A549 (cell line): Measurements from ENCODE around the gene ARHGDIA. TPM values are rescaled to one million over a fixed set of nuclear protein-coding genes. Genes with fewer than 3 reads are reported as not detected.
A peak's percentile ranks its signal among the peaks of the same experiment; 100 is the strongest.

Experiments used
- ATAC-seq, 2 experiments: fragments of 200-7000 bp in 1 of 2; fragments of >200 bp in 1 of 2; cut with Nextera tagmentation in 1 of 2; cut with Tn5 transposase in 1 of 2; 3 replicates each; pipeline versions ENCODE4 v1.8.0 to v1.9.1; 2018 to 2020; ENCODE audit warnings: mild to moderate bottlenecking in 1 of 2, moderate library complexity in 1 of 2
- CTCF ChIA-PET: fragments of 300-600 bp; sonication (Branson Sonifier 250); formaldehyde crosslinking; extraction: SDS; loops from one replicate; lab custom pipeline; 2021; ENCODE audit warnings: antibody characterized with exemption, inconsistent platforms; lab: Yijun Ruan, JAX
- POLR2A ChIA-PET: fragments of 350-600 bp; formaldehyde crosslinking; extraction: SDS; loops from one replicate; lab custom pipeline; 2021; ENCODE audit warnings: antibody characterized with exemption, inconsistent platforms; lab: Yijun Ruan, JAX
- DNase-seq, 2 experiments: peaks; one replicate each; pipeline versions ENCODE4 v3.0.0 to v3.0.0-alpha.2; 2011 to 2016; ENCODE audit warnings: low read depth in 1 of 2, low spot score in 1 of 2
- FAIRE-seq: peaks from 2 replicates; lab custom pipeline; 2011; peaks lifted over from hg19 to GRCh38; lab: Jason Lieb, UNC
- H3K27ac ChIP-seq, 2 experiments: fragments of >200 bp; sonication (Bioruptor Twin); formaldehyde crosslinking; 3 replicates each; pipeline ENCODE4 v1.5.1; 2016 to 2017
- H3K4me1 ChIP-seq: fragments of >200 bp; sonication (Bioruptor Twin); formaldehyde crosslinking; 3 replicates; pipeline ENCODE4 v1.6.1; 2016
- H3K4me2 ChIP-seq: fragments of >200 bp; sonication (Bioruptor Twin); formaldehyde crosslinking; 3 replicates; pipeline ENCODE4 v1.6.1; 2016
- H3K4me3 ChIP-seq: fragments of >200 bp; sonication (Bioruptor Twin); formaldehyde crosslinking; 3 replicates; pipeline ENCODE4 v1.5.1; 2016
- H3K9me3 ChIP-seq: fragments of >200 bp; sonication (Bioruptor Twin); formaldehyde crosslinking; 3 replicates; pipeline ENCODE4 v1.6.1; 2016
- BHLHE40 ChIP-seq: IDR thresholded peaks from 2 replicates; pipeline ENCODE4 v1.6.1; 2012; ENCODE audit warnings: low read depth, low read length, inconsistent platforms
- CHD2 ChIP-seq: fragments of 150-350 bp; IDR thresholded peaks from 2 replicates; pipeline ENCODE4 v1.6.1; 2014; ENCODE audit warnings: low read length; ENCODE audit not compliant: partially characterized antibody
- CHD4 ChIP-seq: fragments of 200-600 bp; sonication (generic); IDR thresholded peaks from 2 replicates; pipeline ENCODE4 v1.6.1; 2016; ENCODE audit warnings: antibody characterized with exemption, mild to moderate bottlenecking, borderline replicate concordance
- EP300 ChIP-seq, 2 experiments: fragments of >200 bp; sonication (Bioruptor Twin); formaldehyde crosslinking; IDR thresholded peaks; 2 replicates in 1 of 2; 3 replicates in 1 of 2; pipeline ENCODE4 v1.6.1; 2016 to 2017
- FOSL2 ChIP-seq, 2 experiments: fragments of 450-650 bp in 1 of 2; fragments of >200 bp in 1 of 2; sonication (Bioruptor Twin) in 1 of 2; formaldehyde crosslinking; IDR thresholded peaks; 2 replicates each; pipeline versions ENCODE4 v1.5.0 to v1.6.1; 2016 to 2020; ENCODE audit warnings: mild to moderate bottlenecking in 1 of 2, moderate library complexity in 1 of 2
- FOXS1 ChIP-seq: fragments of 250-450 bp; sonication (Bioruptor Pico); IDR thresholded peaks from 2 replicates; pipeline ENCODE4 v1.5.0; 2020; ENCODE audit warnings: mild to moderate bottlenecking, moderate library complexity
- GATA3 ChIP-seq: IDR thresholded peaks from 2 replicates; pipeline ENCODE4 v1.6.1; 2012; ENCODE audit warnings: borderline replicate concordance
- HDAC2 ChIP-seq: fragments of 200-600 bp; sonication (generic); IDR thresholded peaks from 2 replicates; pipeline ENCODE4 v1.6.1; 2016
- HEYL ChIP-seq: fragments of 250-450 bp; sonication (Bioruptor Pico); IDR thresholded peaks from 2 replicates; pipeline ENCODE4 v1.8.0; 2021; ENCODE audit warnings: mild to moderate bottlenecking, moderate library complexity
- HOXB5 ChIP-seq: fragments of 250-450 bp; sonication (Bioruptor Pico); IDR thresholded peaks from 2 replicates; pipeline ENCODE4 v1.5.0; 2020; ENCODE audit warnings: mild to moderate bottlenecking, moderate library complexity
- JUN ChIP-seq, 2 experiments: fragments of >200 bp; sonication (Bioruptor Twin); formaldehyde crosslinking; IDR thresholded peaks; 2 replicates in 1 of 2; 3 replicates in 1 of 2; pipeline ENCODE4 v1.6.1; 2016 to 2017
- KDM5A ChIP-seq: fragments of 200-600 bp; sonication (generic); IDR thresholded peaks from 2 replicates; pipeline ENCODE4 v1.6.1; 2016; ENCODE audit warnings: antibody characterized with exemption, mild to moderate bottlenecking
- MAZ ChIP-seq: fragments of 150-350 bp; IDR thresholded peaks from 2 replicates; pipeline ENCODE4 v1.6.1; 2014; ENCODE audit warnings: antibody characterized with exemption, low read depth, low read length, borderline replicate concordance
- MYC ChIP-seq: IDR thresholded peaks from 2 replicates; pipeline ENCODE4 v1.6.1; 2012; ENCODE audit warnings: mild to moderate bottlenecking, inconsistent platforms, low read length, improper control_type of control experiment, borderline replicate concordance
- NPAS2 ChIP-seq: fragments of 250-450 bp; sonication (Bioruptor Pico); IDR thresholded peaks from 2 replicates; pipeline ENCODE4 v1.8.0; 2022; ENCODE audit warnings: mild to moderate bottlenecking, moderate library complexity, borderline replicate concordance
- PHF8 ChIP-seq: fragments of 200-600 bp; sonication (generic); IDR thresholded peaks from 2 replicates; pipeline ENCODE4 v1.6.1; 2016; ENCODE audit warnings: low read depth, mild to moderate bottlenecking, antibody characterized with exemption, moderate library complexity, borderline replicate concordance
- POLR2A ChIP-seq: IDR thresholded peaks from 2 replicates; pipeline ENCODE4 v1.6.1; 2012; ENCODE audit warnings: mild to moderate bottlenecking, low read length
- RARB ChIP-seq: fragments of 250-450 bp; sonication (Bioruptor Pico); IDR thresholded peaks from 2 replicates; pipeline ENCODE4 v1.8.0; 2021; ENCODE audit warnings: mild to moderate bottlenecking, moderate library complexity
- TP53 ChIP-seq: fragments of 250-450 bp; sonication (Bioruptor Pico); IDR thresholded peaks from 2 replicates; pipeline ENCODE4 v1.5.0; 2021; ENCODE audit warnings: mild to moderate bottlenecking, moderate library complexity
- ZFP36 ChIP-seq: fragments of 450-650 bp; IDR thresholded peaks from 2 replicates; pipeline ENCODE4 v1.6.1; 2014; ENCODE audit warnings: borderline replicate concordance; ENCODE audit not compliant: partially characterized antibody
- ZNF302 ChIP-seq: fragments of 250-450 bp; sonication (Bioruptor Pico); IDR thresholded peaks from 2 replicates; pipeline ENCODE4 v1.9.0; 2021; ENCODE audit warnings: inconsistent platforms, mild to moderate bottlenecking, moderate library complexity
- ZSCAN20 ChIP-seq: fragments of 250-450 bp; sonication (Bioruptor Pico); IDR thresholded peaks from 2 replicates; pipeline ENCODE4 v1.8.0; 2022; ENCODE audit warnings: mild to moderate bottlenecking, moderate library complexity
- WGBS: methylation state at CpG from one replicate; pipeline ENCODE4 v1.1.6; 2017; ENCODE audit errors: missing lambda C conversion rate; 5-methylcytosine and 5-hydroxymethylcytosine counted together
- polyA plus RNA-seq, 4 experiments: library from polyadenylated mRNA; depleted of rRNA in 3 of 4; stranded (reverse); fragments of >200 nt; fragmentation: RNase III in 1 of 4; extraction: RNeasy Plus Mini Kit Qiagen cat#74134 plus additional on column Dnase treatment in 1 of 4; gene quantifications; 2 replicates in 3 of 4; 3 replicates in 1 of 4; pipeline ENCODE4 v1.2.3, GENCODE V29; 2011 to 2017
- TF ChIP-seq, protein P1 (sequence below): IDR thresholded peaks from 2 replicates; pipeline ENCODE4 v1.6.1; 2012; ENCODE audit warnings: low read depth, borderline replicate concordance
- TF ChIP-seq, protein P2 (sequence below): fragments of 450-650 bp; IDR thresholded peaks from 2 replicates; pipeline ENCODE4 v1.6.1; 2014; ENCODE audit warnings: antibody characterized with exemption
- TF ChIP-seq, protein P3 (sequence below): fragments of 200-600 bp; sonication (generic); IDR thresholded peaks from 2 replicates; pipeline ENCODE4 v1.6.1; 2016; ENCODE audit warnings: antibody characterized with exemption, mild to moderate bottlenecking, moderate library complexity
- TF ChIP-seq, protein P4 (sequence below): fragments of 250-450 bp; sonication (Bioruptor Pico); IDR thresholded peaks from 2 replicates; pipeline ENCODE4 v1.5.0; 2020; ENCODE audit warnings: low read depth, mild to moderate bottlenecking, moderate library complexity
- TF ChIP-seq, protein P5 (sequence below): fragments of 250-450 bp; sonication (Bioruptor Pico); IDR thresholded peaks from 2 replicates; pipeline ENCODE4 v1.5.0; 2021; ENCODE audit warnings: mild to moderate bottlenecking, moderate library complexity, borderline replicate concordance
- TF ChIP-seq, protein P6 (sequence below): IDR thresholded peaks from 2 replicates; pipeline ENCODE4 v1.6.1; 2012
- TF ChIP-seq, protein P7 (sequence below): fragments of >200 bp; sonication (Bioruptor Twin); formaldehyde crosslinking; IDR thresholded peaks from 3 replicates; pipeline ENCODE4 v1.6.1; 2016

The ARHGDIA gene
- polyA plus RNA-seq, 2 of the 4 experiments (the other 2 are of a cell fraction): 64.0 to 503 TPM

DNA sequence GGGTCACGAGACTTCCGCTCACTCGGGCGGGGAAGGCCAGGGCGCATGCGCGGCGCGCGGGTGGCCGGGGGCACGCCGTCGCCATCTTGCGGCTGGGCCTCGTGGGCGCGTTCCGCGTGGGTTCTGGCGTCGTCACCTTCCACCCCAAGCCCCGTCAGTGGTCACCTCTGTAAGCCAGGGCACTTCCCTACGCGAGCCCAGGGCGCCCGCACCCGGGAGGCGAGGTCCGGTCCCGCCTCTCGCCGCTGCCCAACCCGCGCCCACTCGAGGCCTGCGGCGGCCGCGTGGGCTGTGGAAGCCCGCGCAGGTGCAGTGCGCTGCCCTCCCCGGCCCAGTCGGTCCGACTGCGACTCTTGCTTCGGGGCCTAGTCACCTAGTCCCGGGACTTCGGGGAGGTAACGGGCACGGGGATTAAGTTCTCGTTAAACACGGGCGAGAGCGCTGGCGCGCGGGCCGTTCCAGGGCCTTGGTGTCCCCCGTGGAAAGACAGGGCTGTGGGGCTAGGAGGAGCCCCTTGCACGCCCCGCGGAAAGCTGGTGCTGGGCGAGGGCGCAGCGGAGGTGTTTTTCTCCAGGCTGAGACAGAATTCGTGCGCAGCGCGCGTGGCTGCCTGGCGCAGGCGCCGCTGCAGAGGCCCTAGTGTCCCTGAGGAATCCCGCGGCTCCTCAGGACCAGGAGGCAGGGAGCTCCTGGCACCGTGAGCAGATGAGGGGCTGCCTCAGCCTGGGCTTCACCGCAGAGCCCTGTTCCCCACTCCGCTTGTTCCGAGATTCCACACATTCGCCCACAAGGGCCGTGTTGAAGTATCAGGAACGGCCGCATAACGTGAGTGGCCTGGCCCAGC, 472 bp upstream of the ARHGDIA start:
- FAIRE-seq (no peak), ATAC-seq (no peak), DNase-seq (peak; percentile 95 to 96)
- ChIA-PET CTCF (interaction anchor here (0.6 to 8.6 kb wide), 7 partner anchors 11 to 171 kb away, joined by 3 to 126 read pairs (median 3); partner anchors contain the start of gene P4HB), POLR2A (interaction anchor here (1.0 to 1.6 kb wide), 2 partner anchors 11 kb away, joined by 4 to 6 read pairs; partner anchors contain the start of gene P4HB)
- H3K27ac ChIP-seq: peak overlapping the region; percentile 97 to 100
- H3K4me1 ChIP-seq: peaks cover 41% of the 10 kb centered on the region
- peak overlapping the region; percentile 99 for H3K4me3 ChIP-seq
- 33% methylated on average over 65 of the region's 86 CpGs for WGBS
- peak overlapping the region; percentile 97 for H3K4me2 ChIP-seq
- no peaks in the 10 kb centered on the region for H3K9me3 ChIP-seq
- TF ChIP-seq JUN (IDR thresholded peaks at IDR 0.05): peak; percentile 54 to 78; a peak in 3 of 5 replicates
- TF ChIP-seq, protein P1, sequence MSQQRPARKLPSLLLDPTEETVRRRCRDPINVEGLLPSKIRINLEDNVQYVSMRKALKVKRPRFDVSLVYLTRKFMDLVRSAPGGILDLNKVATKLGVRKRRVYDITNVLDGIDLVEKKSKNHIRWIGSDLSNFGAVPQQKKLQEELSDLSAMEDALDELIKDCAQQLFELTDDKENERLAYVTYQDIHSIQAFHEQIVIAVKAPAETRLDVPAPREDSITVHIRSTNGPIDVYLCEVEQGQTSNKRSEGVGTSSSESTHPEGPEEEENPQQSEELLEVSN: peak; percentile 99
- peak; percentile 99 for TF ChIP-seq HOXB5 (CRISPR knock-in tag)
- TF ChIP-seq, protein P2, sequence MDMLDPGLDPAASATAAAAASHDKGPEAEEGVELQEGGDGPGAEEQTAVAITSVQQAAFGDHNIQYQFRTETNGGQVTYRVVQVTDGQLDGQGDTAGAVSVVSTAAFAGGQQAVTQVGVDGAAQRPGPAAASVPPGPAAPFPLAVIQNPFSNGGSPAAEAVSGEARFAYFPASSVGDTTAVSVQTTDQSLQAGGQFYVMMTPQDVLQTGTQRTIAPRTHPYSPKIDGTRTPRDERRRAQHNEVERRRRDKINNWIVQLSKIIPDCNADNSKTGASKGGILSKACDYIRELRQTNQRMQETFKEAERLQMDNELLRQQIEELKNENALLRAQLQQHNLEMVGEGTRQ: peak; percentile 76
- TF ChIP-seq HDAC2: no peak
- TF ChIP-seq, protein P3, sequence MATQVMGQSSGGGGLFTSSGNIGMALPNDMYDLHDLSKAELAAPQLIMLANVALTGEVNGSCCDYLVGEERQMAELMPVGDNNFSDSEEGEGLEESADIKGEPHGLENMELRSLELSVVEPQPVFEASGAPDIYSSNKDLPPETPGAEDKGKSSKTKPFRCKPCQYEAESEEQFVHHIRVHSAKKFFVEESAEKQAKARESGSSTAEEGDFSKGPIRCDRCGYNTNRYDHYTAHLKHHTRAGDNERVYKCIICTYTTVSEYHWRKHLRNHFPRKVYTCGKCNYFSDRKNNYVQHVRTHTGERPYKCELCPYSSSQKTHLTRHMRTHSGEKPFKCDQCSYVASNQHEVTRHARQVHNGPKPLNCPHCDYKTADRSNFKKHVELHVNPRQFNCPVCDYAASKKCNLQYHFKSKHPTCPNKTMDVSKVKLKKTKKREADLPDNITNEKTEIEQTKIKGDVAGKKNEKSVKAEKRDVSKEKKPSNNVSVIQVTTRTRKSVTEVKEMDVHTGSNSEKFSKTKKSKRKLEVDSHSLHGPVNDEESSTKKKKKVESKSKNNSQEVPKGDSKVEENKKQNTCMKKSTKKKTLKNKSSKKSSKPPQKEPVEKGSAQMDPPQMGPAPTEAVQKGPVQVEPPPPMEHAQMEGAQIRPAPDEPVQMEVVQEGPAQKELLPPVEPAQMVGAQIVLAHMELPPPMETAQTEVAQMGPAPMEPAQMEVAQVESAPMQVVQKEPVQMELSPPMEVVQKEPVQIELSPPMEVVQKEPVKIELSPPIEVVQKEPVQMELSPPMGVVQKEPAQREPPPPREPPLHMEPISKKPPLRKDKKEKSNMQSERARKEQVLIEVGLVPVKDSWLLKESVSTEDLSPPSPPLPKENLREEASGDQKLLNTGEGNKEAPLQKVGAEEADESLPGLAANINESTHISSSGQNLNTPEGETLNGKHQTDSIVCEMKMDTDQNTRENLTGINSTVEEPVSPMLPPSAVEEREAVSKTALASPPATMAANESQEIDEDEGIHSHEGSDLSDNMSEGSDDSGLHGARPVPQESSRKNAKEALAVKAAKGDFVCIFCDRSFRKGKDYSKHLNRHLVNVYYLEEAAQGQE: no peak
- 0 out of 2 replicates have a peak, but pooled peaks have one; percentile 4 for TF ChIP-seq CHD4
- peak; percentile 90; the same call in 1 of the 2 replicates for TF ChIP-seq NPAS2 (CRISPR knock-in tag)
- TF ChIP-seq, protein P4, sequence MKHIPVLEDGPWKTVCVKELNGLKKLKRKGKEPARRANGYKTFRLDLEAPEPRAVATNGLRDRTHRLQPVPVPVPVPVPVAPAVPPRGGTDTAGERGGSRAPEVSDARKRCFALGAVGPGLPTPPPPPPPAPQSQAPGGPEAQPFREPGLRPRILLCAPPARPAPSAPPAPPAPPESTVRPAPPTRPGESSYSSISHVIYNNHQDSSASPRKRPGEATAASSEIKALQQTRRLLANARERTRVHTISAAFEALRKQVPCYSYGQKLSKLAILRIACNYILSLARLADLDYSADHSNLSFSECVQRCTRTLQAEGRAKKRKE (CRISPR knock-in tag): peak; percentile 99
- TF ChIP-seq GATA3: peak; percentile 24; the same call in 1 of the 2 replicates
- peak; percentile 76; the same call in 1 of the 2 replicates for TF ChIP-seq ZNF302
- TF ChIP-seq, protein P5, sequence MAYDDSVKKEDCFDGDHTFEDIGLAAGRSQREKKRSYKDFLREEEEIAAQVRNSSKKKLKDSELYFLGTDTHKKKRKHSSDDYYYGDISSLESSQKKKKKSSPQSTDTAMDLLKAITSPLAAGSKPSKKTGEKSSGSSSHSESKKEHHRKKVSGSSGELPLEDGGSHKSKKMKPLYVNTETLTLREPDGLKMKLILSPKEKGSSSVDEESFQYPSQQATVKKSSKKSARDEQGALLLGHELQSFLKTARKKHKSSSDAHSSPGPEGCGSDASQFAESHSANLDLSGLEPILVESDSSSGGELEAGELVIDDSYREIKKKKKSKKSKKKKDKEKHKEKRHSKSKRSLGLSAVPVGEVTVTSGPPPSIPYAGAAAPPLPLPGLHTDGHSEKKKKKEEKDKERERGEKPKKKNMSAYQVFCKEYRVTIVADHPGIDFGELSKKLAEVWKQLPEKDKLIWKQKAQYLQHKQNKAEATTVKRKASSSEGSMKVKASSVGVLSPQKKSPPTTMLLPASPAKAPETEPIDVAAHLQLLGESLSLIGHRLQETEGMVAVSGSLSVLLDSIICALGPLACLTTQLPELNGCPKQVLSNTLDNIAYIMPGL (CRISPR knock-in tag): peak; percentile 92
- TF ChIP-seq TP53 (CRISPR knock-in tag): peak; percentile 96
- no peak for TF ChIP-seq EP300 (IDR thresholded peaks at IDR 0.05)
- peak; percentile 99 for TF ChIP-seq MYC
- TF ChIP-seq PHF8: peak; percentile 95
- TF ChIP-seq POLR2A: peak; percentile 77
- TF ChIP-seq CHD2: no peak
- TF ChIP-seq FOXS1: peak; percentile 95
- TF ChIP-seq HEYL (CRISPR knock-in tag): peak; percentile 98
- TF ChIP-seq, protein P6, sequence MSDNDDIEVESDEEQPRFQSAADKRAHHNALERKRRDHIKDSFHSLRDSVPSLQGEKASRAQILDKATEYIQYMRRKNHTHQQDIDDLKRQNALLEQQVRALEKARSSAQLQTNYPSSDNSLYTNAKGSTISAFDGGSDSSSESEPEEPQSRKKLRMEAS: peak; percentile 100
- TF ChIP-seq KDM5A: no peak
- TF ChIP-seq ZFP36: no peak
- TF ChIP-seq MAZ: 0 out of 2 replicates have a peak, but pooled peaks have one; percentile 66
- TF ChIP-seq RARB (CRISPR knock-in tag): no peak
- peak; percentile 98 for TF ChIP-seq BHLHE40
- TF ChIP-seq, protein P7, sequence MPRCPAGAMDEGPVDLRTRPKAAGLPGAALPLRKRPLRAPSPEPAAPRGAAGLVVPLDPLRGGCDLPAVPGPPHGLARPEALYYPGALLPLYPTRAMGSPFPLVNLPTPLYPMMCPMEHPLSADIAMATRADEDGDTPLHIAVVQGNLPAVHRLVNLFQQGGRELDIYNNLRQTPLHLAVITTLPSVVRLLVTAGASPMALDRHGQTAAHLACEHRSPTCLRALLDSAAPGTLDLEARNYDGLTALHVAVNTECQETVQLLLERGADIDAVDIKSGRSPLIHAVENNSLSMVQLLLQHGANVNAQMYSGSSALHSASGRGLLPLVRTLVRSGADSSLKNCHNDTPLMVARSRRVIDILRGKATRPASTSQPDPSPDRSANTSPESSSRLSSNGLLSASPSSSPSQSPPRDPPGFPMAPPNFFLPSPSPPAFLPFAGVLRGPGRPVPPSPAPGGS: peak; percentile 71
- TF ChIP-seq ZSCAN20 (CRISPR knock-in tag): peak; percentile 94
- no peak for TF ChIP-seq FOSL2 (IDR thresholded peaks at IDR 0.05)
- TF ChIP-seq FOSL2 (CRISPR knock-in tag; IDR thresholded peaks at IDR 0.05): peak; percentile 39; the same call in 1 of the 2 replicates
